GM23338 (cell line): Measurements from ENCODE around the gene IL1RN.

Experiments used
- CREB1 ChIP-seq: fragments of 250-450 bp; sonication (Bioruptor Pico); IDR thresholded peaks from 2 replicates; pipeline ENCODE4 v1.5.0; 2020; ENCODE audit warnings: low read depth, mild to moderate bottlenecking, moderate library complexity
- ETS1 ChIP-seq: IDR thresholded peaks from 2 replicates; pipeline ENCODE4 v1.6.1; 2016; ENCODE audit warnings: antibody characterized with exemption
- EZH2 ChIP-seq: fragments of 200-600 bp; sonication (generic); IDR thresholded peaks from one replicate; pipeline ENCODE4 v1.8.0; 2017; ENCODE audit warnings: antibody characterized with exemption, mild to moderate bottlenecking, low read depth; ENCODE audit not compliant: unreplicated experiment
- EZH2phosphoT487 ChIP-seq: fragments of 200-600 bp; sonication (generic); IDR thresholded peaks from one replicate; pipeline ENCODE4 v1.8.1; 2018; ENCODE audit warnings: antibody characterized with exemption; ENCODE audit not compliant: unreplicated experiment
- JUNB ChIP-seq: IDR thresholded peaks from one replicate; pipeline ENCODE4 v1.6.1; 2016; ENCODE audit warnings: antibody characterized with exemption; ENCODE audit not compliant: unreplicated experiment
- NANOG ChIP-seq: IDR thresholded peaks from 2 replicates; pipeline ENCODE4 v1.6.1; 2016; ENCODE audit warnings: antibody characterized with exemption, borderline replicate concordance
- POLR2AphosphoS5 ChIP-seq: IDR thresholded peaks from 2 replicates; pipeline ENCODE4 v1.6.1; 2016; ENCODE audit warnings: antibody characterized with exemption, low read depth
- REST ChIP-seq: IDR thresholded peaks from one replicate; pipeline ENCODE4 v1.6.1; 2018; ENCODE audit warnings: antibody characterized with exemption; ENCODE audit not compliant: unreplicated experiment
- STAT1 ChIP-seq: IDR thresholded peaks from one replicate; pipeline ENCODE4 v1.6.1; 2016; ENCODE audit warnings: antibody characterized with exemption; ENCODE audit not compliant: unreplicated experiment
- ZNF114 ChIP-seq: fragments of 250-450 bp; sonication (Bioruptor Pico); IDR thresholded peaks from 2 replicates; pipeline ENCODE4 v1.5.0; 2020; ENCODE audit warnings: mild to moderate bottlenecking, moderate library complexity
- ZNF331 ChIP-seq: fragments of 250-450 bp; sonication (Bioruptor Pico); IDR thresholded peaks from 2 replicates; pipeline ENCODE4 v1.5.0; 2020; ENCODE audit warnings: low read depth, mild to moderate bottlenecking, moderate library complexity
- TF ChIP-seq, protein P1 (sequence below), 2 experiments: fragments of 200-600 bp in 1 of 2; sonication (generic) in 1 of 2; conservative IDR thresholded peaks; 2 replicates each; pipeline versions ENCODE4 v1.5.1 to v1.6.1; 2016 to 2017; ENCODE audit warnings: antibody characterized with exemption in 2 of 2, low read depth in 2 of 2, mild to moderate bottlenecking in 2 of 2, moderate library complexity in 1 of 2
- TF ChIP-seq, protein P2 (sequence below): fragments of 250-450 bp; sonication (Bioruptor Pico); IDR thresholded peaks from 2 replicates; pipeline ENCODE4 v1.5.0; 2020; ENCODE audit warnings: mild to moderate bottlenecking, moderate library complexity

GRCh38 chr2:113150258-113150601, 22.8 kb downstream of the IL1RN start:
- TF ChIP-seq, protein P1, sequence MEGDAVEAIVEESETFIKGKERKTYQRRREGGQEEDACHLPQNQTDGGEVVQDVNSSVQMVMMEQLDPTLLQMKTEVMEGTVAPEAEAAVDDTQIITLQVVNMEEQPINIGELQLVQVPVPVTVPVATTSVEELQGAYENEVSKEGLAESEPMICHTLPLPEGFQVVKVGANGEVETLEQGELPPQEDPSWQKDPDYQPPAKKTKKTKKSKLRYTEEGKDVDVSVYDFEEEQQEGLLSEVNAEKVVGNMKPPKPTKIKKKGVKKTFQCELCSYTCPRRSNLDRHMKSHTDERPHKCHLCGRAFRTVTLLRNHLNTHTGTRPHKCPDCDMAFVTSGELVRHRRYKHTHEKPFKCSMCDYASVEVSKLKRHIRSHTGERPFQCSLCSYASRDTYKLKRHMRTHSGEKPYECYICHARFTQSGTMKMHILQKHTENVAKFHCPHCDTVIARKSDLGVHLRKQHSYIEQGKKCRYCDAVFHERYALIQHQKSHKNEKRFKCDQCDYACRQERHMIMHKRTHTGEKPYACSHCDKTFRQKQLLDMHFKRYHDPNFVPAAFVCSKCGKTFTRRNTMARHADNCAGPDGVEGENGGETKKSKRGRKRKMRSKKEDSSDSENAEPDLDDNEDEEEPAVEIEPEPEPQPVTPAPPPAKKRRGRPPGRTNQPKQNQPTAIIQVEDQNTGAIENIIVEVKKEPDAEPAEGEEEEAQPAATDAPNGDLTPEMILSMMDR (conservative IDR thresholded peaks at IDR 0.05; ENCODE audit: low read depth in 2 of 2): no peak
- no peak for TF ChIP-seq POLR2AphosphoS5
- TF ChIP-seq CREB1 (CRISPR knock-in tag): no peak
- TF ChIP-seq EZH2: no peak
- no peak for TF ChIP-seq REST
- no peak for TF ChIP-seq ETS1
- TF ChIP-seq EZH2phosphoT487: no peak
- TF ChIP-seq STAT1: no peak
- no peak for TF ChIP-seq NANOG
- TF ChIP-seq ZNF331 (CRISPR knock-in tag): no peak
- TF ChIP-seq JUNB: no peak
- TF ChIP-seq ZNF114 (CRISPR knock-in tag): no peak
- TF ChIP-seq, protein P2, sequence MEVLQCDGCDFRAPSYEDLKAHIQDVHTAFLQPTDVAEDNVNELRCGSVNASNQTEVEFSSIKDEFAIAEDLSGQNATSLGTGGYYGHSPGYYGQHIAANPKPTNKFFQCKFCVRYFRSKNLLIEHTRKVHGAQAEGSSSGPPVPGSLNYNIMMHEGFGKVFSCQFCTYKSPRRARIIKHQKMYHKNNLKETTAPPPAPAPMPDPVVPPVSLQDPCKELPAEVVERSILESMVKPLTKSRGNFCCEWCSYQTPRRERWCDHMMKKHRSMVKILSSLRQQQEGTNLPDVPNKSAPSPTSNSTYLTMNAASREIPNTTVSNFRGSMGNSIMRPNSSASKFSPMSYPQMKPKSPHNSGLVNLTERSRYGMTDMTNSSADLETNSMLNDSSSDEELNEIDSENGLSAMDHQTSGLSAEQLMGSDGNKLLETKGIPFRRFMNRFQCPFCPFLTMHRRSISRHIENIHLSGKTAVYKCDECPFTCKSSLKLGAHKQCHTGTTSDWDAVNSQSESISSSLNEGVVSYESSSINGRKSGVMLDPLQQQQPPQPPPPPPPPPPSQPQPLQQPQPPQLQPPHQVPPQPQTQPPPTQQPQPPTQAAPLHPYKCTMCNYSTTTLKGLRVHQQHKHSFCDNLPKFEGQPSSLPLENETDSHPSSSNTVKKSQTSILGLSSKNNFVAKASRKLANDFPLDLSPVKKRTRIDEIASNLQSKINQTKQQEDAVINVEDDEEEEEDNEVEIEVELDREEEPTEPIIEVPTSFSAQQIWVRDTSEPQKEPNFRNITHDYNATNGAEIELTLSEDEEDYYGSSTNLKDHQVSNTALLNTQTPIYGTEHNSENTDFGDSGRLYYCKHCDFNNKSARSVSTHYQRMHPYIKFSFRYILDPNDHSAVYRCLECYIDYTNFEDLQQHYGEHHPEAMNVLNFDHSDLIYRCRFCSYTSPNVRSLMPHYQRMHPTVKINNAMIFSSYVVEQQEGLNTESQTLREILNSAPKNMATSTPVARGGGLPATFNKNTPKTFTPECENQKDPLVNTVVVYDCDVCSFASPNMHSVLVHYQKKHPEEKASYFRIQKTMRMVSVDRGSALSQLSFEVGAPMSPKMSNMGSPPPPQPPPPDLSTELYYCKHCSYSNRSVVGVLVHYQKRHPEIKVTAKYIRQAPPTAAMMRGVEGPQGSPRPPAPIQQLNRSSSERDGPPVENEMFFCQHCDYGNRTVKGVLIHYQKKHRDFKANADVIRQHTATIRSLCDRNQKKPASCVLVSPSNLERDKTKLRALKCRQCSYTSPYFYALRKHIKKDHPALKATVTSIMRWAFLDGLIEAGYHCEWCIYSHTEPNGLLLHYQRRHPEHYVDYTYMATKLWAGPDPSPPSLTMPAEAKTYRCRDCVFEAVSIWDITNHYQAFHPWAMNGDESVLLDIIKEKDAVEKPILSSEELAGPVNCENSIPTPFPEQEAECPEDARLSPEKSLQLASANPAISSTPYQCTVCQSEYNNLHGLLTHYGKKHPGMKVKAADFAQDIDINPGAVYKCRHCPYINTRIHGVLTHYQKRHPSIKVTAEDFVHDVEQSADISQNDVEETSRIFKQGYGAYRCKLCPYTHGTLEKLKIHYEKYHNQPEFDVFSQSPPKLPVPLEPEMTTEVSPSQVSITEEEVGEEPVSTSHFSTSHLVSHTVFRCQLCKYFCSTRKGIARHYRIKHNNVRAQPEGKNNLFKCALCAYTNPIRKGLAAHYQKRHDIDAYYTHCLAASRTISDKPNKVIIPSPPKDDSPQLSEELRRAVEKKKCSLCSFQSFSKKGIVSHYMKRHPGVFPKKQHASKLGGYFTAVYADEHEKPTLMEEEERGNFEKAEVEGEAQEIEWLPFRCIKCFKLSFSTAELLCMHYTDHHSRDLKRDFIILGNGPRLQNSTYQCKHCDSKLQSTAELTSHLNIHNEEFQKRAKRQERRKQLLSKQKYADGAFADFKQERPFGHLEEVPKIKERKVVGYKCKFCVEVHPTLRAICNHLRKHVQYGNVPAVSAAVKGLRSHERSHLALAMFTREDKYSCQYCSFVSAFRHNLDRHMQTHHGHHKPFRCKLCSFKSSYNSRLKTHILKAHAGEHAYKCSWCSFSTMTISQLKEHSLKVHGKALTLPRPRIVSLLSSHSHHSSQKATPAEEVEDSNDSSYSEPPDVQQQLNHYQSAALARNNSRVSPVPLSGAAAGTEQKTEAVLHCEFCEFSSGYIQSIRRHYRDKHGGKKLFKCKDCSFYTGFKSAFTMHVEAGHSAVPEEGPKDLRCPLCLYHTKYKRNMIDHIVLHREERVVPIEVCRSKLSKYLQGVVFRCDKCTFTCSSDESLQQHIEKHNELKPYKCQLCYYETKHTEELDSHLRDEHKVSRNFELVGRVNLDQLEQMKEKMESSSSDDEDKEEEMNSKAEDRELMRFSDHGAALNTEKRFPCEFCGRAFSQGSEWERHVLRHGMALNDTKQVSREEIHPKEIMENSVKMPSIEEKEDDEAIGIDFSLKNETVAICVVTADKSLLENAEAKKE: no peak
